ENCODE results near the gene GATAD2A.
"Not testable (repeated sequence)": the region's sequence is repeated elsewhere in the genome, so short reads cannot be mapped to it uniquely, and the experiment has no call there.

Gene GATAD2A, protein sequence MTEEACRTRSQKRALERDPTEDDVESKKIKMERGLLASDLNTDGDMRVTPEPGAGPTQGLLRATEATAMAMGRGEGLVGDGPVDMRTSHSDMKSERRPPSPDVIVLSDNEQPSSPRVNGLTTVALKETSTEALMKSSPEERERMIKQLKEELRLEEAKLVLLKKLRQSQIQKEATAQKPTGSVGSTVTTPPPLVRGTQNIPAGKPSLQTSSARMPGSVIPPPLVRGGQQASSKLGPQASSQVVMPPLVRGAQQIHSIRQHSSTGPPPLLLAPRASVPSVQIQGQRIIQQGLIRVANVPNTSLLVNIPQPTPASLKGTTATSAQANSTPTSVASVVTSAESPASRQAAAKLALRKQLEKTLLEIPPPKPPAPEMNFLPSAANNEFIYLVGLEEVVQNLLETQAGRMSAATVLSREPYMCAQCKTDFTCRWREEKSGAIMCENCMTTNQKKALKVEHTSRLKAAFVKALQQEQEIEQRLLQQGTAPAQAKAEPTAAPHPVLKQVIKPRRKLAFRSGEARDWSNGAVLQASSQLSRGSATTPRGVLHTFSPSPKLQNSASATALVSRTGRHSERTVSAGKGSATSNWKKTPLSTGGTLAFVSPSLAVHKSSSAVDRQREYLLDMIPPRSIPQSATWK

DNA sequence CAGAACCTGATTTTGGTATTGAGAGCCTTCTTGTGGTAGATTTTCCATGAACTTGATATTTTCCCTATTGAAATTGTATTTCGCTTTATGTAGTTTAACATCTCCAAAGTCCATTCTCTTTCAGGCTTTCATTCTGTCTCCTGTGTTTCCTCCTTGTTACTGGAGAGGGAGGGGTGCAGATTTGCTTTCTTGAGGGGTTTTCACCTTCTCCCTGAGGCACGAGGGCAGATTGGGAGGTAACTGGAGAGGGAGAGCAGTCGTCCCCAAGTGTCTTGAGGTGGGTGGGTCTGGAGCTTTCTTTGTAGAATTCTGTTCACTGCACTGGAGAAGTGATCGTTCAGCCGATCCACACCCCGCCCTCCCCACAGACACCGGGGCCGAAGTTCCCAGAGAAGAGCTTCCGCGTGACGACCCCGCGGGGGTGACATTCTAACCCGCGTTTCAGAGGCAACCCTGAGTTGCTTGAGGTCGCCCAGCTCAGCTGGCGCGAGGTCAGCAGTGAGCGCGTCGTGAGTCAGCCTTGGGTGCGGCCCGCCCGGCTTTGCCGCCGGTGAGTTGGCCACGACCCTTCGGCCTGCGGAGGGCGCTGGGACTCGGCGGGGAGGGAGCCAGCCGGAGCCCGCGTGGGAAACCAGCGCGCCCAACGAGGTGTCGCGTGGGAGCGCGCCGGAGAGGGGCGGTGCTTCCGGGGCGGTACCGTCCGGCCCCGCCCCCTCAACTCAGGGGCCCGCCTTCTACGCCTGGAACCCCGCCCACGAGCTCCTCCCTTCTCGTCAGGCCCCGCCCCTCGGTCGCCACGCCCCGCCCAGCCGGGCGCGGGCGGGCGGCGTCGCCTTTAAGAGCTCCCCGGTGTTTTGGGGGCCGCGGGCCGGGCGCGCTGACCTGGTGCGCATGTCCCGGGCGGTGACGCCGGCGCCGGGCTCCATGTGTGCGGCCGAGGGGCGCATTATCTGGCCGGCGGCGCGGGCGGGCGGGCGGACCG is at the start of gene GATAD2A:
Gene GATAD2A, plus strand, starts transcription at position 797 of the 982 bp plus-strand sequence. CDS start 59,671 bp downstream, outside the sequence.
- peaks cover 17% of the 10 kb centered on the region for H3K36me3 Mint-ChIP-seq (ENCODE audit: low read depth)
- peaks cover 73% of the 10 kb centered on the region for H3K4me1 Mint-ChIP-seq (ENCODE audit: low read depth)
- H3K4me3 Mint-ChIP-seq: peak within 1 kb of the TSS; percentile 98
- H3K27ac Mint-ChIP-seq: peak within 1 kb of the TSS; percentile 96
- H3K9me3 Mint-ChIP-seq: no peaks in the 10 kb centered on the region
- no peaks in the 10 kb centered on the region for H3K27me3 Mint-ChIP-seq

DNA sequence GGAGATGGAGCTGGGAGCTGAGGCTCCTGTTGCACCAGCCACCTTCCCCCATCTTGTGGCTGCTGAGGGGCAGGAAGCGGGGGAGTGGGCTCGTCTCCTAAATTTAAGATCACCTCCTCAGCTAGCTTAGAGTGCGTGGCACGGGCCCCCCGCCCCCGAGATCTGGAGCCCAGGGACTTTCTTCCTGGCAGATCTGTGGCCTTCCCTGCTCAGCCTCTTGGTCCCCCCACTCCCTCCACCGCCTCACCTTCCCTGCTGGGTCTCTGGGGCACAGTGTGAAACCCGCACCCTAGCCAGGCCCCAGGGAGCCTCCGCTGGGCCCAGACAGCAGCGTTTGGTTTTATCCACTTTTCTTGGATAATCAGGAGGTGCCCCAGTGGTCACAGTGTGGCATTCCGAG is 49.0 kb upstream of the GATAD2A start:
- Mint-ChIP-seq H3K27ac (no peak overlapping the region), H3K27me3 (no peaks in the 10 kb centered on the region), H3K4me1 (ENCODE audit: low read depth) (peaks cover 11% of the 10 kb centered on the region), H3K36me3 (ENCODE audit: low read depth) (peaks cover 9% of the 10 kb centered on the region), H3K9me3 (no peaks in the 10 kb centered on the region), H3K4me3 (no peak overlapping the region)

DNA sequence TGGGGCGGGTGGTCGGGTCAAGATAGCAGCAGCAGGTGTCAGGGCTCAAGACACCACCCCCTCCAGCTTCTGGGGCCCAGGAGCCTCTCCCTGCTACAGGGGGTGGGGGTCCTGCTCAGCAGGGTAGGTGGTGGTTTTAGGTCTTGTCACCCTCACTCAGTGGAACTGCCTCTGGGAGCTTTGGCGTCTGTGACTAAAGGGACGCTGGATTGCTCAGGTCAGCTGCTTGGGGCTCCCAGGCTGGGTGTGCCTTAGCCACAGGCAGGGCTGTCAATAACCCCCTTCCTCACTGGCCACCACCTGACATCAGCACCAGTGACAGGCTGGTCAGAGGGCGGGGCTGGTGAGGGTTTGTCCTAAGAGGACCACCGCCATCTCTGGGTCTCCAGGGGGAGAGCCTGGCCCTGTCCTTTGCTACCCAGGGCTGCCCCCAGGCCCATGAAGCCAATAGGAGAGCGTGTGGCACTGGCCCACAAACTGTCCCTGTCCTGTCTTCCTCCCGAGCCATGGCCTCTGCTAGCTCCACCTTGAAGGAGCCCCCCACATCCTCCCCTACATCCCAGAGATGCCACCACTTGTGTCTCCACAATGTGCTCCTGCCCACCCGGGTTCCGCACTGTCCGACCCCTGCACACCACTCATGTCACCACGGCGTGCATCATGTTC is 48.4 kb upstream of the GATAD2A start:
- H3K27me3 Mint-ChIP-seq: no peaks in the 10 kb centered on the region
- no peaks in the 10 kb centered on the region for H3K9me3 Mint-ChIP-seq
- peak overlapping the region; percentile 2 for H3K27ac Mint-ChIP-seq
- H3K4me1 Mint-ChIP-seq (ENCODE audit: low read depth): peaks cover 11% of the 10 kb centered on the region
- no peak overlapping the region for H3K4me3 Mint-ChIP-seq
- peaks cover 7% of the 10 kb centered on the region for H3K36me3 Mint-ChIP-seq (ENCODE audit: low read depth)

DNA sequence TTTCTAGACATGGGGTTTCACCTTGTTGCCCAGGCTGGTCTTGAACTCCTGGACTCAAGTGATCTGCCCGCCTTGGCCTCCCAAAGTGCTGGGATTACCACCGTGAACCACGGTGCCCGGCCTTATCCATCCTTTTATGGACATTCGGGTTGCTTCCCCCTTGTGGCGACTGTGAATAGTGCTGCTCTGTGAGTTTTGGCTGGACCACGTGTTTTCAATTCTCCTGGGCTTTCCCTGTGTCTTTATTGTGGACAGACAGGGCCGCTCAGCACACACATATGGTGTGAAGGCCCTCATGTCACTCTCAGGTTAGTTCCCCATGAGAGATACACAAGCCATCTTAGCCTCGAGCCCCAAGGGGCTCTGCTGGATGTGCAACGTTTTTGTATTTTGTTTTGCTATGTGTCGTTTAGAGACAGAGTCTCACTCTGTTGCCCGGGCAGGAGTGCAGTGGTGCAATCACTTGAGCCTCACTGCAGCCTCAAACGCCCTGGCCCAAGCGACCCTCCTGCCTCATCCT is 44.3 kb upstream of the GATAD2A start:
- H3K27me3 Mint-ChIP-seq: no peaks in the 10 kb centered on the region
- no peaks in the 10 kb centered on the region for H3K9me3 Mint-ChIP-seq
- H3K27ac Mint-ChIP-seq: peak overlapping the region; percentile 40
- peaks cover 3% of the 10 kb centered on the region for H3K36me3 Mint-ChIP-seq (ENCODE audit: low read depth)
- H3K4me3 Mint-ChIP-seq: no peak overlapping the region
- peaks cover 27% of the 10 kb centered on the region for H3K4me1 Mint-ChIP-seq (ENCODE audit: low read depth)

- Mint-ChIP-seq H3K4me3 (no peak overlapping the region), H3K27me3 (no peaks in the 10 kb centered on the region), H3K4me1 (ENCODE audit: low read depth) (peaks cover 33% of the 10 kb centered on the region), H3K9me3 (no peaks in the 10 kb centered on the region), H3K36me3 (ENCODE audit: low read depth) (peaks cover 3% of the 10 kb centered on the region), H3K27ac (no peak overlapping the region)
Observed at GRCh38 chr19:19362075-19362474, 43.4 kb upstream of the GATAD2A start.

- Mint-ChIP-seq H3K27ac (no peak overlapping the region), H3K27me3 (no peaks in the 10 kb centered on the region), H3K4me3 (peak overlapping the region; percentile 9), H3K4me1 (ENCODE audit: low read depth) (peaks cover 22% of the 10 kb centered on the region), H3K36me3 (ENCODE audit: low read depth) (no peaks in the 10 kb centered on the region), H3K9me3 (no peaks in the 10 kb centered on the region)
Observed at GRCh38 chr19:19366434-19367396, 38.8 kb upstream of the GATAD2A start.

- no peaks in the 10 kb centered on the region for H3K36me3 Mint-ChIP-seq (ENCODE audit: low read depth)
- H3K27ac Mint-ChIP-seq: no peak overlapping the region
- H3K27me3 Mint-ChIP-seq: no peaks in the 10 kb centered on the region
- no peaks in the 10 kb centered on the region for H3K9me3 Mint-ChIP-seq
- no peak overlapping the region for H3K4me3 Mint-ChIP-seq
- H3K4me1 Mint-ChIP-seq (ENCODE audit: low read depth): peaks cover 27% of the 10 kb centered on the region
Observed at GRCh38 chr19:19368087-19368486, 37.4 kb upstream of the GATAD2A start.

DNA sequence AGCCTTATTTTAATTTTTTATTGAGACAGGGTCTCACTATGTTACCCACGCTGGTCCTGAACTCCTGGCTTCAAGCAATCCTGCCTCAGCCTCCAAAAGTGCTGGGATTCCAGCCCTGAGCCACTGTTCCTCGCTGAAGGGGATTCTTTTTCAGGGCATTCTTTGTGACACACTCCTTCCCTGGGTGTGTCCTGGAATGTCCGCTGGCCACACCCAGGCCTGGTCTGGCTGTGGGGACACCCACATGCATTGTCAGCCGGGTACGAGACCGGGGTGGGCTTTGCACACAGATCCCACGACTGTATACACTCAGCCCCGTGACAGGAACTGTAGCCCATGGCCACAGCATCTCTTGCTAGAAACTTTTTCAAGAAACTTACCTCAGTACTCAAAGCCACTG is 34.4 kb upstream of the GATAD2A start:
- H3K4me1 Mint-ChIP-seq (ENCODE audit: low read depth): peaks cover 20% of the 10 kb centered on the region
- H3K4me3 Mint-ChIP-seq: no peak overlapping the region
- H3K27ac Mint-ChIP-seq: no peak overlapping the region
- H3K9me3 Mint-ChIP-seq: no peaks in the 10 kb centered on the region
- H3K36me3 Mint-ChIP-seq (ENCODE audit: low read depth): no peaks in the 10 kb centered on the region
- H3K27me3 Mint-ChIP-seq: no peaks in the 10 kb centered on the region

- Mint-ChIP-seq H3K36me3 (ENCODE audit: low read depth) (no peaks in the 10 kb centered on the region), H3K4me1 (ENCODE audit: low read depth) (peaks cover 14% of the 10 kb centered on the region), H3K9me3 (no peaks in the 10 kb centered on the region), H3K27ac (peak overlapping the region; percentile 80), H3K4me3 (peak overlapping the region; percentile 50), H3K27me3 (no peaks in the 10 kb centered on the region)
Observed at GRCh38 chr19:19372656-19373416, 32.6 kb upstream of the GATAD2A start.

GRCh38 chr19:19379527-19379926 is 25.9 kb upstream of the GATAD2A start:
- H3K4me1 Mint-ChIP-seq (ENCODE audit: low read depth): no peaks in the 10 kb centered on the region
- H3K9me3 Mint-ChIP-seq: no peaks in the 10 kb centered on the region
- H3K27me3 Mint-ChIP-seq: no peaks in the 10 kb centered on the region
- no peak overlapping the region for H3K27ac Mint-ChIP-seq
- H3K36me3 Mint-ChIP-seq (ENCODE audit: low read depth): no peaks in the 10 kb centered on the region
- no peak overlapping the region for H3K4me3 Mint-ChIP-seq

- H3K9me3 Mint-ChIP-seq; H3K4me1 Mint-ChIP-seq (ENCODE audit: low read depth); H3K4me3 Mint-ChIP-seq; H3K27me3 Mint-ChIP-seq; H3K27ac Mint-ChIP-seq; H3K36me3 Mint-ChIP-seq (ENCODE audit: low read depth): not testable (repeated sequence)
Observed at GRCh38 chr19:19380316-19380715, 25.2 kb upstream of the GATAD2A start.

- Mint-ChIP-seq H3K36me3 (ENCODE audit: low read depth) (no peaks in the 10 kb centered on the region), H3K27ac (no peak overlapping the region), H3K4me3 (no peak overlapping the region), H3K9me3 (no peaks in the 10 kb centered on the region), H3K4me1 (ENCODE audit: low read depth) (no peaks in the 10 kb centered on the region), H3K27me3 (no peaks in the 10 kb centered on the region)
Observed at GRCh38 chr19:19381007-19381926, 24.2 kb upstream of the GATAD2A start.

Measured in stimulated activated naive CD8-positive, alpha-beta T cell treated with anti-CD3 and anti-CD28 coated beads, Interleukin-15, Interleukin-2, amounts not matched to agents 100 ng/mL and 50 ng/mL, for 24 hours (primary cell).